HCT116 (cell line): ENCODE data around the gene TSC22D1. TPM values are rescaled to one million over a fixed set of nuclear protein-coding genes. Genes with fewer than 3 reads are reported as not detected.

Experiments
- ATAC-seq: fragments of 200-7000 bp; cut with Tn5 transposase; 2 replicates; pipeline ENCODE4 v1.9.1; 2020; ENCODE audit warnings: mild to moderate bottlenecking, moderate library complexity
- BruUV-seq: library from RNA; stranded (reverse); fragments of 400-500 nt; replicated peaks from 2 replicates; lab custom pipeline; 2021; lab: Mats Ljungman, UMichigan
- CTCF ChIA-PET: fragments of 300-600 bp; sonication (Branson Sonifier 250); formaldehyde crosslinking; loops from one replicate; lab custom pipeline; 2021; ENCODE audit warnings: antibody characterized with exemption; lab: Charles Lee
- POLR2A ChIA-PET: fragments of 300-600, 350-600 bp; sonication (Branson Sonifier 250); formaldehyde crosslinking; loops from one replicate; lab custom pipeline; 2021; ENCODE audit warnings: antibody characterized with exemption; lab: Charles Lee
- RAD21 ChIA-PET, 2 experiments: fragments of 300-600 bp; sonication (Branson Sonifier 250); formaldehyde crosslinking; loops; one replicate each; lab custom pipeline; 2023; ENCODE audit warnings: low total read pairs in 2 of 2; ENCODE audit not compliant: uncharacterized antibody in 2 of 2, unreplicated experiment in 2 of 2, low non-redundant PET in 1 of 2; lab: Charles Lee
- DNase-seq: peaks from one replicate; pipeline ENCODE4 v3.0.0-alpha.2; 2010; ENCODE audit warnings: low read depth, low spot score
- H2AFZ ChIP-seq: fragments of 200-600 bp; shearing (Covaris generic), sonication (generic); 2 replicates; pipeline ENCODE4 v1.6.1; 2017; ENCODE audit warnings: low read depth, mixed run types, mixed read lengths, antibody characterized with exemption, low read length; ENCODE audit not compliant: poor library complexity, severe bottlenecking
- H3K27ac ChIP-seq: 2 replicates; pipeline ENCODE4 v1.5.1; 2012; ENCODE audit warnings: low read depth, low read length
- H3K27me3 ChIP-seq: fragments of 200-600 bp; sonication (generic); 2 replicates; pipeline ENCODE4 v1.6.1; 2016; ENCODE audit warnings: mixed run types, low read length, mixed read lengths; ENCODE audit not compliant: insufficient read depth
- H3K36me3 ChIP-seq, 2 experiments: fragments of 200-500 bp in 1 of 2; fragments of 200-600 bp in 1 of 2; sonication (Bioruptor generic) in 1 of 2; sonication (generic) in 1 of 2; 2 replicates each; pipeline versions ENCODE4 v1.5.1 to v1.6.1; 2014 to 2016; ENCODE audit warnings: low read length in 2 of 2, inconsistent platforms in 1 of 2, mixed read lengths in 1 of 2, mixed run types in 1 of 2; ENCODE audit not compliant: insufficient read depth in 2 of 2, control insufficient read depth in 1 of 2
- H3K4me1 ChIP-seq, 2 experiments: fragments of 200-600 bp in 1 of 2; sonication (generic) in 1 of 2; 2 replicates each; pipeline versions ENCODE4 v1.5.1 to v1.6.1; 2012 to 2017; ENCODE audit warnings: low read length in 2 of 2, inconsistent platforms in 1 of 2, mild to moderate bottlenecking in 1 of 2, mixed read lengths in 1 of 2, mixed run types in 1 of 2, moderate library complexity in 1 of 2; ENCODE audit not compliant: insufficient read depth in 2 of 2, control insufficient read depth in 1 of 2
- H3K4me2 ChIP-seq: fragments of 200-600 bp; sonication (generic); 2 replicates; pipeline ENCODE4 v1.6.1; 2017; ENCODE audit warnings: mixed run types, low read length, mixed read lengths
- H3K4me3 ChIP-seq, 2 experiments: fragments of 200-600 bp in 1 of 2; sonication (generic) in 1 of 2; replicated peaks in 1 of 2; 2 replicates each; pipeline ENCODE4 v1.5.1; 2011 to 2016; ENCODE audit warnings: low read length in 2 of 2, control low read depth in 1 of 2, low read depth in 1 of 2, mild to moderate bottlenecking in 1 of 2, mixed read lengths in 1 of 2, mixed run types in 1 of 2
- H3K79me2 ChIP-seq: fragments of 200-600 bp; sonication (generic); 2 replicates; pipeline ENCODE4 v1.6.1; 2017; ENCODE audit warnings: mild to moderate bottlenecking, mixed run types, low read length, moderate library complexity, mixed read lengths; ENCODE audit not compliant: insufficient read depth
- H3K9ac ChIP-seq: fragments of 200-600 bp; sonication (generic); 2 replicates; pipeline ENCODE4 v1.6.1; 2016; ENCODE audit warnings: low read length, mixed read lengths
- H3K9me2 ChIP-seq: fragments of 200-600 bp; sonication (generic), shearing (Covaris generic); 2 replicates; pipeline ENCODE4 v1.6.1; 2017; ENCODE audit warnings: mixed run types, mild to moderate bottlenecking, moderate library complexity; ENCODE audit not compliant: insufficient read depth
- H3K9me3 ChIP-seq, 2 experiments: fragments of 200-500 bp in 1 of 2; fragments of 200-600 bp in 1 of 2; sonication (Bioruptor generic) in 1 of 2; sonication (generic) in 1 of 2; 2 replicates each; pipeline ENCODE4 v1.6.1; 2014 to 2017; ENCODE audit warnings: low read length in 2 of 2, mixed read lengths in 2 of 2, inconsistent platforms in 1 of 2, low read depth in 1 of 2, mild to moderate bottlenecking in 1 of 2, mixed run types in 1 of 2, moderate library complexity in 1 of 2; ENCODE audit not compliant: control insufficient read depth in 1 of 2, insufficient read depth in 1 of 2
- H4K20me1 ChIP-seq: fragments of 200-600 bp; sonication (generic), shearing (Covaris generic); 2 replicates; pipeline ENCODE4 v1.6.1; 2017; ENCODE audit warnings: mixed run types, mild to moderate bottlenecking, moderate library complexity; ENCODE audit not compliant: insufficient read depth
- ELF1 ChIP-seq: IDR thresholded peaks from 2 replicates; pipeline ENCODE4 v1.6.1; 2012; ENCODE audit warnings: low read depth, borderline replicate concordance
- FOSL1 ChIP-seq: IDR thresholded peaks from 2 replicates; pipeline ENCODE4 v1.6.1; 2012; ENCODE audit warnings: low read depth
- POLR2A ChIP-seq: IDR thresholded peaks from 2 replicates; pipeline ENCODE4 v1.7.0; 2011; ENCODE audit warnings: borderline replicate concordance; ENCODE audit not compliant: insufficient read depth, insufficient read length; ENCODE audit errors: extremely low read depth
- POLR2AphosphoS5 ChIP-seq: IDR thresholded peaks from 2 replicates; pipeline ENCODE4 v1.6.1; 2011; ENCODE audit warnings: mild to moderate bottlenecking, low read depth, low read length, moderate library complexity
- RAD21 ChIP-seq: IDR thresholded peaks from 2 replicates; pipeline ENCODE4 v1.6.1; 2012; ENCODE audit warnings: low read depth, mild to moderate bottlenecking
- SP1 ChIP-seq: IDR thresholded peaks from 2 replicates; pipeline ENCODE4 v1.6.1; 2012; ENCODE audit warnings: low read depth
- SRF ChIP-seq: IDR thresholded peaks from 2 replicates; pipeline ENCODE4 v1.6.1; 2012; ENCODE audit warnings: low read depth
- TCF7L2 ChIP-seq: IDR thresholded peaks from 2 replicates; pipeline ENCODE4 v1.7.0; 2011; ENCODE audit warnings: borderline replicate concordance, inconsistent platforms; ENCODE audit not compliant: insufficient read depth, insufficient read length; ENCODE audit errors: extremely low read depth
- YY1 ChIP-seq: IDR thresholded peaks from 2 replicates; pipeline ENCODE4 v1.6.1; 2011; ENCODE audit warnings: low read length, low read depth, moderate library complexity, mild to moderate bottlenecking; ENCODE audit not compliant: insufficient replicate concordance; ENCODE audit errors: extremely low read depth
- ZFX ChIP-seq: fragments of 450-650 bp; IDR thresholded peaks from 2 replicates; pipeline ENCODE4 v1.6.1; 2017
- ZNF274 ChIP-seq: fragments of 200-500 bp; sonication (Bioruptor generic); IDR thresholded peaks from 2 replicates; pipeline ENCODE4 v1.6.1; 2014; ENCODE audit warnings: mild to moderate bottlenecking, low read depth, low read length, inconsistent platforms
- intact Hi-C: fragments of 100-400 bp; cut with micrococcal nuclease; formaldehyde crosslinking; loops from 2 replicates; pipeline ENCODE4 v1.10.0; 2022
- total RNA-seq: library from RNA; stranded (reverse); gene quantifications from one replicate; pipeline ENCODE4 v1.2.1, GENCODE V29; 2021; ENCODE audit not compliant: unreplicated experiment
- TF ChIP-seq, protein P1 (sequence below): IDR thresholded peaks from 2 replicates; pipeline ENCODE4 v1.6.1; 2011; ENCODE audit warnings: mild to moderate bottlenecking, low read length, moderate library complexity; ENCODE audit not compliant: insufficient replicate concordance; ENCODE audit errors: extremely low read depth
- TF ChIP-seq, protein P2 (sequence below): IDR thresholded peaks from 2 replicates; pipeline ENCODE4 v1.6.1; 2012
- TF ChIP-seq, protein P3 (sequence below): IDR thresholded peaks from 2 replicates; pipeline ENCODE4 v1.6.1; 2012; ENCODE audit warnings: low read depth
- TF ChIP-seq, protein P4 (sequence below): IDR thresholded peaks from 2 replicates; pipeline ENCODE4 v1.6.1; 2012

TSC22D1 gene
- total RNA-seq, 1 experiment from 2014 or later: 268 TPM

DNA sequence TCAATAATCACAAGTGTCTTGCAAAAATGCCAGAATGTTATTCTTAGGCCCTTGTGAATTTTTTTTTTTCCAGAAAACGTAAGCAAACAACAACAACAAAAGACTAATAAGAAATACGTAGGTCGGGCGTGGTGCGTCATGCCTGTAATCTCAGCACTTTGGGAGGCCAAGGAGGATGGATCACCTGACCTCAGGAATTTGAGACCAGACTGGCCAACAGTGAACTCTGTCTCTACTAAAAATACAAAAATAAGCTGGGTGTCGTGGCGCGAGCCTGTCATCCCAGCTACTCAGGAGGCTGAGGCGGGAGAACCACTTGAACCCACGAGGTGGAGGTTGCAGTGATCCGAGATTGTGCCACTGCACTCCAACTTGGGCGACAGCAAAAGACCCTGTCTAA, 20.9 kb downstream of the TSC22D1 start:
- Histone ChIP-seq H3K4me1 (no peaks in the 10 kb centered on the region), H3K9ac (no peak overlapping the region), H3K9me2 (no peaks in the 10 kb centered on the region), H3K79me2 (peaks cover 7% of the 10 kb centered on the region), H3K4me2 (no peak overlapping the region), H3K9me3 (no peaks in the 10 kb centered on the region), H3K27me3 (no peaks in the 10 kb centered on the region), H2AFZ (no peak overlapping the region), H3K27ac (no peak overlapping the region), H3K36me3 (no peaks in the 10 kb centered on the region), H4K20me1 (no peaks in the 10 kb centered on the region), H3K4me3 (no peak overlapping the region)
- CTCF ChIA-PET: no interaction called here
- intact Hi-C loops: no loop called here
- BruUV-seq: no TSS peak
- TF ChIP-seq ZFX (no peak), POLR2A (no peak), FOSL1 (no peak), ELF1 (no peak), TCF7L2 (no peak), SP1 (no peak)
- POLR2A ChIA-PET: no interaction called here
- no peak for ATAC-seq
- RAD21 ChIA-PET: no interaction called here
- DNase-seq: no peak

DNA sequence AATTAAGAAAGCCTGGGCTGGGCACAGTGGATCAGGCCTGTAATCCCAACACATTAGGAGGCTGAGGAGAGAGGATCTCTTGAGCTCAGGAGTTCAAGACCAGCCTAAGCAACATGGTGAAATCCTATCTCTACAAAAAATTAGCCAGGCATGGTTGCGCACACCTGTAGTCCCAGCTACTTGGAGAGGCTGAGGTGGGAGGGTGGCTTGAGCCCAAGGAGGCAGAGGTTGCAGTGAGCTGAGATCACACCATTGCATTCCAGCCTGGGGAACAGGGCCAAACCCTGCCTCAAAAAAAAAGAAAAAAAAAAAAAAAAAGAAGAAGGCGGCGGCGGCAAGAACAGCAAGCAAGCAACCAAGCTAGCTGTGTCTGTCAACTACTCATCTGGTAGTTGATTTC, 26.7 kb downstream of the TSC22D1 start:
- no peaks in the 10 kb centered on the region for H3K9me3 ChIP-seq
- ATAC-seq: no peak
- H3K4me2 ChIP-seq: no peak overlapping the region
- H3K4me3 ChIP-seq: no peak overlapping the region
- H3K9me2 ChIP-seq: peaks cover 4% of the 10 kb centered on the region; the same call in 1 of the 2 replicates
- intact Hi-C loops: no loop called here
- no peak for DNase-seq
- H4K20me1 ChIP-seq: no peaks in the 10 kb centered on the region
- ChIA-PET POLR2A (no interaction called here), RAD21 (no interaction called here), CTCF (no interaction called here)
- H3K27me3 ChIP-seq: no peaks in the 10 kb centered on the region
- no TSS peak for BruUV-seq
- no peaks in the 10 kb centered on the region for H3K36me3 ChIP-seq
- H3K9ac ChIP-seq: no peak overlapping the region
- H3K4me1 ChIP-seq: no peaks in the 10 kb centered on the region
- H2AFZ ChIP-seq: no peak overlapping the region
- 0 out of 2 replicates have a peak, but pooled peaks cover 12% of the 10 kb centered on the region for H3K79me2 ChIP-seq
- H3K27ac ChIP-seq: no peak overlapping the region
- TF ChIP-seq SRF (no peak), YY1 (no peak), POLR2AphosphoS5 (no peak), ELF1 (no peak), ZFX (no peak), ZNF274 (no peak), POLR2A (no peak), RAD21 (no peak), SP1 (no peak), FOSL1 (no peak)
- TF ChIP-seq, protein P1, sequence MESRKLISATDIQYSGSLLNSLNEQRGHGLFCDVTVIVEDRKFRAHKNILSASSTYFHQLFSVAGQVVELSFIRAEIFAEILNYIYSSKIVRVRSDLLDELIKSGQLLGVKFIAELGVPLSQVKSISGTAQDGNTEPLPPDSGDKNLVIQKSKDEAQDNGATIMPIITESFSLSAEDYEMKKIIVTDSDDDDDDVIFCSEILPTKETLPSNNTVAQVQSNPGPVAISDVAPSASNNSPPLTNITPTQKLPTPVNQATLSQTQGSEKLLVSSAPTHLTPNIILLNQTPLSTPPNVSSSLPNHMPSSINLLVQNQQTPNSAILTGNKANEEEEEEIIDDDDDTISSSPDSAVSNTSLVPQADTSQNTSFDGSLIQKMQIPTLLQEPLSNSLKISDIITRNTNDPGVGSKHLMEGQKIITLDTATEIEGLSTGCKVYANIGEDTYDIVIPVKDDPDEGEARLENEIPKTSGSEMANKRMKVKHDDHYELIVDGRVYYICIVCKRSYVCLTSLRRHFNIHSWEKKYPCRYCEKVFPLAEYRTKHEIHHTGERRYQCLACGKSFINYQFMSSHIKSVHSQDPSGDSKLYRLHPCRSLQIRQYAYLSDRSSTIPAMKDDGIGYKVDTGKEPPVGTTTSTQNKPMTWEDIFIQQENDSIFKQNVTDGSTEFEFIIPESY: no peak
- TF ChIP-seq, protein P2, sequence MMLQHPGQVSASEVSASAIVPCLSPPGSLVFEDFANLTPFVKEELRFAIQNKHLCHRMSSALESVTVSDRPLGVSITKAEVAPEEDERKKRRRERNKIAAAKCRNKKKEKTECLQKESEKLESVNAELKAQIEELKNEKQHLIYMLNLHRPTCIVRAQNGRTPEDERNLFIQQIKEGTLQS: no peak
- TF ChIP-seq, protein P3, sequence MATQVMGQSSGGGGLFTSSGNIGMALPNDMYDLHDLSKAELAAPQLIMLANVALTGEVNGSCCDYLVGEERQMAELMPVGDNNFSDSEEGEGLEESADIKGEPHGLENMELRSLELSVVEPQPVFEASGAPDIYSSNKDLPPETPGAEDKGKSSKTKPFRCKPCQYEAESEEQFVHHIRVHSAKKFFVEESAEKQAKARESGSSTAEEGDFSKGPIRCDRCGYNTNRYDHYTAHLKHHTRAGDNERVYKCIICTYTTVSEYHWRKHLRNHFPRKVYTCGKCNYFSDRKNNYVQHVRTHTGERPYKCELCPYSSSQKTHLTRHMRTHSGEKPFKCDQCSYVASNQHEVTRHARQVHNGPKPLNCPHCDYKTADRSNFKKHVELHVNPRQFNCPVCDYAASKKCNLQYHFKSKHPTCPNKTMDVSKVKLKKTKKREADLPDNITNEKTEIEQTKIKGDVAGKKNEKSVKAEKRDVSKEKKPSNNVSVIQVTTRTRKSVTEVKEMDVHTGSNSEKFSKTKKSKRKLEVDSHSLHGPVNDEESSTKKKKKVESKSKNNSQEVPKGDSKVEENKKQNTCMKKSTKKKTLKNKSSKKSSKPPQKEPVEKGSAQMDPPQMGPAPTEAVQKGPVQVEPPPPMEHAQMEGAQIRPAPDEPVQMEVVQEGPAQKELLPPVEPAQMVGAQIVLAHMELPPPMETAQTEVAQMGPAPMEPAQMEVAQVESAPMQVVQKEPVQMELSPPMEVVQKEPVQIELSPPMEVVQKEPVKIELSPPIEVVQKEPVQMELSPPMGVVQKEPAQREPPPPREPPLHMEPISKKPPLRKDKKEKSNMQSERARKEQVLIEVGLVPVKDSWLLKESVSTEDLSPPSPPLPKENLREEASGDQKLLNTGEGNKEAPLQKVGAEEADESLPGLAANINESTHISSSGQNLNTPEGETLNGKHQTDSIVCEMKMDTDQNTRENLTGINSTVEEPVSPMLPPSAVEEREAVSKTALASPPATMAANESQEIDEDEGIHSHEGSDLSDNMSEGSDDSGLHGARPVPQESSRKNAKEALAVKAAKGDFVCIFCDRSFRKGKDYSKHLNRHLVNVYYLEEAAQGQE: no peak
- TF ChIP-seq, protein P4, sequence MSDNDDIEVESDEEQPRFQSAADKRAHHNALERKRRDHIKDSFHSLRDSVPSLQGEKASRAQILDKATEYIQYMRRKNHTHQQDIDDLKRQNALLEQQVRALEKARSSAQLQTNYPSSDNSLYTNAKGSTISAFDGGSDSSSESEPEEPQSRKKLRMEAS: no peak
